HEK293T (cell line): Measurements from ENCODE around the gene NPEPL1.

Source experiments
- HDGF ChIP-seq: fragments of 450-650 bp; IDR thresholded peaks from 2 replicates; pipeline ENCODE4 v1.6.1; 2017; ENCODE audit warnings: antibody characterized with exemption, borderline replicate concordance
- LEF1 ChIP-seq: fragments of 450-650 bp; IDR thresholded peaks from 2 replicates; pipeline ENCODE4 v1.6.1; 2017; ENCODE audit warnings: mild to moderate bottlenecking, borderline replicate concordance
- SP1 ChIP-seq: fragments of 450-650 bp; IDR thresholded peaks from 2 replicates; pipeline ENCODE4 v1.6.1; 2017
- TF ChIP-seq, protein P1 (sequence below): fragments of 450-650 bp; IDR thresholded peaks from 2 replicates; pipeline ENCODE4 v1.6.1; 2016

DNA sequence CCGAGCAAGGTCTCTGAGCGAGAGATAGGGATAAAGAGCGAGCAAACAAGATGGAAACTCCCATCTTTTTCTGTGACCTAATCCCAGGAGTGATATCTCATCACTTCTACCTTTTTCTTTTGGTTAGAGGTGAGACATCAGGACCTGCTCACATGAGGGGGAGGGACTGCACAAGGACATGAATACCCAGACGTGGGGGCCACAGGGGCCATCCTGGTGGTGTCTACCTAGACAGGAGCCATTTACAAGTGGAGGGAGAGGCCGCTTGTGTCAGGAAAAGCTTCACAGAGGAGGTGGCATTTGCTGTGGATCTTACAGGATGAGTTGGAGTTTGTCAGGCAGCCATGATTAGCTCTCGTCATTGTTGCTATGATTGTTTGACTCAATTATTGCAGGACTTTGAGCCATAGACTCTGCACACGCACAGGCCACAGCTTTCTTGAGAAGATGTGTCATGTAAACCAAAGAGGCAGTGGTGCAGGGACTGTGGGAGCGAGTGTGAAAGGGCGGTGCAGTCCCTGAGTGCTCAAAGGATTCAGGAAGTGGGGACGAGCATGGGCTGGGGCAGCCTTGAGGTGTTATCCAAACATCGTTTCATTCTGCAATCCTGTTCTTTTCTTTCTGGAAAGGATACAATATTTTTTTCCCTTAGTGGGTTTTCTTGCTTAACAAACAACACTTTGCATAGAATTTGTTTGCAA lies 7.7 kb downstream of the NPEPL1 start:
- TF ChIP-seq SP1 (no peak), LEF1 (no peak), HDGF (no peak)
- TF ChIP-seq, protein P1, sequence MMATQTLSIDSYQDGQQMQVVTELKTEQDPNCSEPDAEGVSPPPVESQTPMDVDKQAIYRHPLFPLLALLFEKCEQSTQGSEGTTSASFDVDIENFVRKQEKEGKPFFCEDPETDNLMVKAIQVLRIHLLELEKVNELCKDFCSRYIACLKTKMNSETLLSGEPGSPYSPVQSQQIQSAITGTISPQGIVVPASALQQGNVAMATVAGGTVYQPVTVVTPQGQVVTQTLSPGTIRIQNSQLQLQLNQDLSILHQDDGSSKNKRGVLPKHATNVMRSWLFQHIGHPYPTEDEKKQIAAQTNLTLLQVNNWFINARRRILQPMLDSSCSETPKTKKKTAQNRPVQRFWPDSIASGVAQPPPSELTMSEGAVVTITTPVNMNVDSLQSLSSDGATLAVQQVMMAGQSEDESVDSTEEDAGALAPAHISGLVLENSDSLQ = no peak
